SU-DHL-6 (cell line): ENCODE data around the gene LSM7.

Experiments
- H2AFZ ChIP-seq: fragments of 200-600 bp; sonication (generic); 2 replicates; pipeline ENCODE4 v1.6.1; 2014; ENCODE audit warnings: low read depth, mild to moderate bottlenecking, moderate library complexity, mixed read lengths, antibody characterized with exemption, low read length; ENCODE audit not compliant: severe bottlenecking
- H3F3A ChIP-seq: fragments of 200-600 bp; shearing (Covaris generic); 2 replicates; pipeline ENCODE4 v1.6.0; 2016; ENCODE audit warnings: antibody characterized with exemption, mild to moderate bottlenecking; ENCODE audit not compliant: insufficient read depth
- H3K27ac ChIP-seq: fragments of 200-600 bp; sonication (generic); 2 replicates; pipeline ENCODE4 v1.5.1; 2016; ENCODE audit warnings: low read depth, mild to moderate bottlenecking, low read length, moderate library complexity, mixed read lengths
- H3K27me3 ChIP-seq: fragments of 200-600 bp; sonication (generic), shearing (Covaris generic); 2 replicates; pipeline ENCODE4 v1.6.0; 2014; ENCODE audit warnings: mild to moderate bottlenecking, low read length
- H3K36me3 ChIP-seq: fragments of 200-600 bp; sonication (generic); 2 replicates; pipeline ENCODE4 v1.6.1; 2014; ENCODE audit warnings: mild to moderate bottlenecking, low read length, mixed read lengths
- H3K4me2 ChIP-seq: fragments of 300-600, 200-600 bp; shearing (Covaris generic), sonication (generic); 2 replicates; pipeline ENCODE4 v1.6.0; 2014; ENCODE audit warnings: low read length, low read depth, mild to moderate bottlenecking; ENCODE audit not compliant: poor library complexity, severe bottlenecking
- H3K4me3 ChIP-seq: fragments of 200-600 bp; sonication (generic); 2 replicates; pipeline ENCODE4 v1.5.1; 2014; ENCODE audit warnings: antibody characterized with exemption, low read length, mild to moderate bottlenecking, mixed read lengths; ENCODE audit not compliant: insufficient read depth, poor library complexity, severe bottlenecking
- H3K79me2 ChIP-seq: fragments of 200-600 bp; sonication (generic); 2 replicates; pipeline ENCODE4 v1.6.1; 2014; ENCODE audit warnings: mild to moderate bottlenecking, low read length, moderate library complexity; ENCODE audit not compliant: insufficient read depth
- H3K9ac ChIP-seq: fragments of 200-600 bp; sonication (generic); 2 replicates; pipeline ENCODE4 v1.7.0; 2014; ENCODE audit warnings: mild to moderate bottlenecking, low read length
- H3K9me2 ChIP-seq: fragments of 200-600 bp; sonication (generic); replicated peaks from 2 replicates; pipeline ENCODE4 v1.6.1; 2014; ENCODE audit warnings: low read length; ENCODE audit not compliant: insufficient read depth
- H3K9me3 ChIP-seq: fragments of 200-600 bp; sonication (generic); 2 replicates; pipeline ENCODE4 v1.6.1; 2014; ENCODE audit warnings: low read length, mixed read lengths; ENCODE audit not compliant: insufficient read depth
- H4K20me1 ChIP-seq: fragments of 200-600 bp; sonication (generic); 2 replicates; pipeline ENCODE4 v1.6.1; 2014; ENCODE audit warnings: low read depth, mild to moderate bottlenecking, antibody characterized with exemption, low read length, moderate library complexity, mixed read lengths
- CTCF ChIP-seq: fragments of 200-600 bp; sonication (generic); IDR thresholded peaks from one replicate; pipeline ENCODE4 v1.5.1; 2017; ENCODE audit warnings: antibody characterized with exemption, mild to moderate bottlenecking, low read length, moderate library complexity; ENCODE audit not compliant: insufficient read depth, poor library complexity, severe bottlenecking
- EZH2phosphoT487 ChIP-seq: fragments of 200-600 bp; sonication (generic), shearing (Covaris generic); conservative IDR thresholded peaks from 2 replicates; pipeline ENCODE4 v1.6.1; 2018; ENCODE audit warnings: mild to moderate bottlenecking, antibody characterized with exemption, low read length, moderate library complexity, mixed read lengths

The LSM7 gene

GRCh38 chr19:2355168-2356035, 27.0 kb upstream of the LSM7 start:
- no peaks in the 10 kb centered on the region for H3K27me3 ChIP-seq
- no peaks in the 10 kb centered on the region for H4K20me1 ChIP-seq
- no peak overlapping the region for H3K9ac ChIP-seq

GRCh38 chr19:2354670-2355069, 26.3 kb upstream of the LSM7 start:
- H3K9me3 ChIP-seq: no peaks in the 10 kb centered on the region
- no peak overlapping the region for H3K4me3 ChIP-seq
- no peak overlapping the region for H3K9ac ChIP-seq
- no peak overlapping the region for H2AFZ ChIP-seq
- H3K27me3 ChIP-seq: no peaks in the 10 kb centered on the region
- no peak overlapping the region for H3K4me2 ChIP-seq
- H3K27ac ChIP-seq: no peak overlapping the region
- H4K20me1 ChIP-seq: no peaks in the 10 kb centered on the region
- no peaks in the 10 kb centered on the region for H3K9me2 ChIP-seq
- no peak for TF ChIP-seq EZH2phosphoT487
- TF ChIP-seq CTCF: no peak
- H3K79me2 ChIP-seq: no peaks in the 10 kb centered on the region
- H3K36me3 ChIP-seq: no peaks in the 10 kb centered on the region
- H3F3A ChIP-seq: no peaks in the 10 kb centered on the region

More at GRCh38 chr19:2355168-2356035, 27.0 kb upstream of the LSM7 start:
- no peaks in the 10 kb centered on the region for H3F3A ChIP-seq
- no peak overlapping the region for H3K27ac ChIP-seq
- H2AFZ ChIP-seq: no peak overlapping the region
- H3K9me2 ChIP-seq: no peaks in the 10 kb centered on the region
- H3K4me3 ChIP-seq: no peak overlapping the region
- H3K9me3 ChIP-seq: no peaks in the 10 kb centered on the region
- H3K36me3 ChIP-seq: no peaks in the 10 kb centered on the region
- no peak overlapping the region for H3K4me2 ChIP-seq
- no peaks in the 10 kb centered on the region for H3K79me2 ChIP-seq
- TF ChIP-seq EZH2phosphoT487 (no peak), CTCF (no peak)

GRCh38 chr19:2353887-2354592, 25.7 kb upstream of the LSM7 start:
- H3K4me2 ChIP-seq: no peak overlapping the region
- no peaks in the 10 kb centered on the region for H3K9me2 ChIP-seq
- no peaks in the 10 kb centered on the region for H3F3A ChIP-seq
- no peaks in the 10 kb centered on the region for H3K27me3 ChIP-seq
- H4K20me1 ChIP-seq: no peaks in the 10 kb centered on the region
- H3K9me3 ChIP-seq: no peaks in the 10 kb centered on the region
- no peak overlapping the region for H3K27ac ChIP-seq
- H3K79me2 ChIP-seq: no peaks in the 10 kb centered on the region
- H3K9ac ChIP-seq: no peak overlapping the region
- TF ChIP-seq EZH2phosphoT487 (no peak), CTCF (no peak)
- no peaks in the 10 kb centered on the region for H3K36me3 ChIP-seq
- no peak overlapping the region for H2AFZ ChIP-seq
- H3K4me3 ChIP-seq: no peak overlapping the region
